Measurements from ENCODE around the gene AOAH. TPM values are rescaled to one million over a fixed set of nuclear protein-coding genes. Genes with fewer than 3 reads are reported as not detected.

Gene AOAH
- total RNA-seq, 1 experiment from 2014 or later = 0.39 TPM

DNA sequence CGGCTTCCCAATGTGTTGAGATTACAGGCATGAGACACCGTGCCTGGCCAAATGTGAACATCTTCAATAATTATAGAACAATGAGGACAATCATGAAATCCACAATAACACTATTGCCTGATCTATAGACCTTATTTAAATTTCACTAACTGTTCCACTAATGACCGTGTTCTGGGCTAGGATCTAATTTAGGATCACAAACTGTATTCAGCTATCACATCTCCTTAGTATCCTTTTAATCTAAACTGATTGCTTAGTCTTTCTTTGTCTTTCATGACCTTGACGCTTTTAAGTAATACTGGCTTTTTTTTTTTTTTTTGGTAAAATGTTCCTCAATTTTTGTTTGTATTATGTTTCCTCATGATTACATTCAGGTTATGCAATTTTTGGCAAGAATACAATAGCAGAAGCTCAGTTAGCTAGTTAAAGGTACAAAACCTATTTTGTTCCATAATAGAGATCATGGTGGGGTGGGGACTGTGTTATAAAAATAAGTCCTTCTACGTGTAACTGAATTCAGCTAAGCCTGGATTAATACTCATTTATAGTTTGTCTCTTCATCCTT, 158.4 kb downstream of the AOAH start:
- H3K9me3 Mint-ChIP-seq = peaks cover 11 to 14% of the 10 kb centered on the region in 2 experiments; a peak in 4 of 5 replicates
- no peak overlapping the region for H3K4me3 Mint-ChIP-seq
- Histone ChIP-seq H4K5ac (ENCODE audit: insufficient read length, low read depth, low read length) (no peak overlapping the region), H3K4me1 (ENCODE audit: insufficient read depth, low read length) (peaks cover 12% of the 10 kb centered on the region), H2BK12ac (ENCODE audit: insufficient read length, low read depth, low read length) (no peak overlapping the region), H4K20me1 (ENCODE audit: control insufficient read depth, insufficient read depth, insufficient read length) (no peaks in the 10 kb centered on the region), H3K27me3 (ENCODE audit: insufficient read depth, low read length) (no peaks in the 10 kb centered on the region), H4K8ac (replicated peaks; ENCODE audit: insufficient read length, low read depth, low read length) (no peak overlapping the region), H3K4ac (ENCODE audit: low read depth, low read length) (no peak overlapping the region), H3K9ac (ENCODE audit: extremely low read depth, insufficient read length, low read length) (no peak overlapping the region), H3K23me2 (ENCODE audit: insufficient read length, low read depth, low read length, poor library complexity, severe bottlenecking) (no peaks in the 10 kb centered on the region), H3K18ac (ENCODE audit: insufficient read length, low read depth, low read length) (no peak overlapping the region), H3K14ac (ENCODE audit: insufficient read depth, low read length) (no peak overlapping the region), H3K23ac (ENCODE audit: insufficient read length, low read depth, low read length) (no peak overlapping the region), H3K79me2 (ENCODE audit: insufficient read depth, low read length) (no peaks in the 10 kb centered on the region), H2AK5ac (ENCODE audit: insufficient read length, low read length) (no peak overlapping the region), H3K56ac (ENCODE audit: insufficient read length, low read depth, low read length) (no peak overlapping the region), H4K91ac (ENCODE audit: insufficient read length, low read depth, low read length) (no peak overlapping the region), H2BK120ac (ENCODE audit: low read depth, low read length, poor library complexity, severe bottlenecking) (no peak overlapping the region), H2BK20ac (ENCODE audit: low read depth, low read length, poor library complexity, severe bottlenecking) (no peak overlapping the region), H2BK15ac (ENCODE audit: low read depth, low read length) (no peak overlapping the region), H3K9me3 (ENCODE audit: control insufficient read depth, low read depth, low read length) (no peaks in the 10 kb centered on the region), H3K27ac (ENCODE audit: insufficient read length, low read depth, low read length) (no peak overlapping the region), H2AFZ (ENCODE audit: low read length) (no peak overlapping the region), H2BK5ac (ENCODE audit: insufficient read length, low read length) (no peak overlapping the region), H3K79me1 (ENCODE audit: insufficient read depth, low read depth, low read length, poor library complexity, severe bottlenecking) (no peaks in the 10 kb centered on the region), H3T11ph (ENCODE audit: low read length) (no peak overlapping the region), H3K4me2 (ENCODE audit: insufficient read depth, insufficient read length, low read length) (no peak overlapping the region)
- peaks cover 0 to 25% (median 7%) of the 10 kb centered on the region in 3 experiments; a peak in 3 of 7 replicates for H3K36me3 Mint-ChIP-seq (ENCODE audit: insufficient read depth in 1 of 3, low read depth in 3 of 3)
- WGBS (ENCODE audit: extremely low coverage, insufficient read length, low lambda C conversion rate) = no CpG with 5 or more reads among the region's 5 CpGs
- H3K4me1 Mint-ChIP-seq = peaks cover 55 to 61% of the 10 kb centered on the region in 2 experiments
- peak overlapping the region in 1 of 3 experiments; percentile 62; a peak in 3 of 7 replicates for H3K27ac Mint-ChIP-seq
- TF ChIP-seq CTCF (conservative IDR thresholded peaks at IDR 0.05) = no peak
- no peaks in the 10 kb centered on the region for H3K27me3 Mint-ChIP-seq (ENCODE audit: low read depth)
- no peak for DNase-seq

All from H9 (cell line).